Measurements from ENCODE around the gene APMAP.

Gene APMAP

DNA sequence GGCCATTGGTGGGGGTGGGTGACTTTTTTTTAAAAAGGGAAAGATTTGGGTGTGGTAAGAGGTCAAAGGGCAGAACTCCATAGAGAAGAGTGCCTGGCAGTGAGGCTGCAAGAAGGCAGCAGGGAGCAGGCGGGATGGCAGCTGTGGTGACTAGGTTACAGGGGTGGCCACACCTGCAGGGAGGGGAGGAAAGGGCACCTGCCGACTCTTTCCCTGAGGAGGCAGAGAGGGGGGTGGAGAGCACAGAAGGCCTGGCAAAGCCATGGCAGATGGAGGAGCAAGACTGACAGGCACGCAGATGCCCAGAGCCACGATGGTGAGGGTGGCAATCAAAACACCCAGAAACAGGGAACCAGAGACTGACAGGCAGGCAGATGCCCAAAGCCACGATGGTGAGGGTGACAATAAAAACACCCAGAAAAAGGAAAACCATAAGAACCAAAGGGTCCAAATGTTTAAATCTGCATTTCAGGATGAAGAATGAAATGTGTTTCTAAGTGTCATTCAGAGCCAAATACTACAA lies 24.2 kb downstream of the APMAP start:
- H3K9me3 ChIP-seq (ENCODE audit: control insufficient read depth, low read depth, low read length): no peaks in the 10 kb centered on the region
- H3K4me3 ChIP-seq (ENCODE audit: low read length): no peak overlapping the region
- no peaks in the 10 kb centered on the region for H3K4me1 ChIP-seq (ENCODE audit: control insufficient read depth, low read depth, low read length)
- H3K27me3 ChIP-seq (ENCODE audit: control insufficient read depth, insufficient read depth, low read length): no peaks in the 10 kb centered on the region
- H3K27ac ChIP-seq (ENCODE audit: low read length): no peak overlapping the region
- peaks cover 62% of the 10 kb centered on the region for H3K36me3 ChIP-seq (ENCODE audit: control insufficient read depth, low read depth, low read length)
- no peak overlapping the region for H3K9ac ChIP-seq (ENCODE audit: low read length)

- Histone ChIP-seq H3K36me3 (ENCODE audit: control insufficient read depth, low read depth, low read length) (peaks cover 56% of the 10 kb centered on the region), H3K27ac (ENCODE audit: low read length) (no peak overlapping the region), H3K9ac (ENCODE audit: low read length) (no peak overlapping the region), H3K9me3 (ENCODE audit: control insufficient read depth, low read depth, low read length) (no peaks in the 10 kb centered on the region), H3K4me3 (ENCODE audit: low read length) (no peak overlapping the region), H3K4me1 (ENCODE audit: control insufficient read depth, low read depth, low read length) (no peaks in the 10 kb centered on the region), H3K27me3 (ENCODE audit: control insufficient read depth, insufficient read depth, low read length) (no peaks in the 10 kb centered on the region)
These were observed 26.1 kb downstream of the APMAP start for GRCh38 chr20:24966317-24967012.

DNA sequence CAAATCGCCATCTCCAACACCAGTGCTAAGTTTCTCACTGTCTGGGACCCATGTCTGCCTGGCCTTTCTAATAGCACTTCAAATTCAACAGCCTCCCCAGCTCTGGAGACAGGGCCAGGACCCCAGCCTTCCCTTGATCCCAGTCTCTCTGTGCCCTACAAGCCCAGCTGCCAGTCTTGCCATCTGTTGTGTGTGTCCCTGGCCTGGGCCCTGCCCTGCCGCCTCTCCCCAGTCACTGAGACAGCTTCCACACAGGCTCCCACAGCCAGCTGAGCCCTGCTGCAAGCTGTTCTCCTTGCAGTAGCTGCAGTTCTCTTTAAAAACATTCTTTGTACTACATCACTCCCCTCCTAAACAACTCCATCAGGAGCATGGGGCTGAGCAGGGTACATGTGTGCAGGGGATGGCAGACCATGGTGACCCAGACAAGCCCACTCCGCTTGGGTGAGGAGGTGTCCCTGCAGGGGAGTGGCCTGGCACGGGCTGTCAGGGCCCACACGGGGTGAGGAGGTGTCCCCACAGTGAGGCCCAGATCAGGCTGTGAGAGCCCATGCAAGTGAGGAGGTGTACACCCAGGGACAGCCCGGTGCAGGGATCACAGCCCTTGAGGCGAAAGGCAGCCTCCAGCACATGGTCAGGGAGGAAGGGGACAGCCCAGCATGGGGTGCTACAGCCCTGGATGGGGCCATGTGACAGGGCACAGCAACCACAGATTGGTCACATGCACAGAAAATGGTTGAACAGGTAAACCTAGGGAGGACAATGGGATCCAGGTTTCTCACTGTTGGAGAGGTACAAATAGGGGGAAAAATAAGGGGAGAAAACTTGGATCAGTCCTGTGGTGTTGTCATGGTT lies 27.3 kb downstream of the APMAP start:
- no peak overlapping the region for H3K27ac ChIP-seq (ENCODE audit: low read length)
- H3K4me3 ChIP-seq (ENCODE audit: low read length): no peak overlapping the region
- no peaks in the 10 kb centered on the region for H3K9me3 ChIP-seq (ENCODE audit: control insufficient read depth, low read depth, low read length)
- H3K4me1 ChIP-seq (ENCODE audit: control insufficient read depth, low read depth, low read length): no peaks in the 10 kb centered on the region
- peaks cover 52% of the 10 kb centered on the region for H3K36me3 ChIP-seq (ENCODE audit: control insufficient read depth, low read depth, low read length)
- no peaks in the 10 kb centered on the region for H3K27me3 ChIP-seq (ENCODE audit: control insufficient read depth, insufficient read depth, low read length)
- no peak overlapping the region for H3K9ac ChIP-seq (ENCODE audit: low read length)

DNA sequence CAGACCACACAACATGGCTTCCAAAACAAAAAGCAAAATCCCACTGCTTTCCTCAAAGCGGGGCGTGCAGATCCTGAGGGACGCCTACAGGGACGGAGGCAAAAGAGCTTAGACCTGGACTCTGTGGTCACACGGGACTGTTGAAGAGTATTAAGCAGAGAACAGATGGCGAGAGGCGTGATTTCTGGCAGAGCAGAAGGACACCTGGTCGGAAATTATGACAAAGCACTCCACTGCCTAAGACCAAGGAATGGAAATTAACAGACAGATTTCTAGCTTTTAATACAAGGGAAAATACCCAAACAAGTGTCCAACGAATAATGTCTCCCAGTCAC lies 28.1 kb downstream of the APMAP start:
- Histone ChIP-seq H3K27me3 (ENCODE audit: control insufficient read depth, insufficient read depth, low read length) (no peaks in the 10 kb centered on the region), H3K27ac (ENCODE audit: low read length) (no peak overlapping the region), H3K4me3 (ENCODE audit: low read length) (no peak overlapping the region), H3K36me3 (ENCODE audit: control insufficient read depth, low read depth, low read length) (peaks cover 45% of the 10 kb centered on the region), H3K4me1 (ENCODE audit: control insufficient read depth, low read depth, low read length) (no peaks in the 10 kb centered on the region), H3K9me3 (ENCODE audit: control insufficient read depth, low read depth, low read length) (no peaks in the 10 kb centered on the region), H3K9ac (ENCODE audit: low read length) (no peak overlapping the region)

GRCh38 chr20:24963672-24964505 lies 28.7 kb downstream of the APMAP start:
- no peak overlapping the region for H3K4me3 ChIP-seq (ENCODE audit: low read length)

DNA sequence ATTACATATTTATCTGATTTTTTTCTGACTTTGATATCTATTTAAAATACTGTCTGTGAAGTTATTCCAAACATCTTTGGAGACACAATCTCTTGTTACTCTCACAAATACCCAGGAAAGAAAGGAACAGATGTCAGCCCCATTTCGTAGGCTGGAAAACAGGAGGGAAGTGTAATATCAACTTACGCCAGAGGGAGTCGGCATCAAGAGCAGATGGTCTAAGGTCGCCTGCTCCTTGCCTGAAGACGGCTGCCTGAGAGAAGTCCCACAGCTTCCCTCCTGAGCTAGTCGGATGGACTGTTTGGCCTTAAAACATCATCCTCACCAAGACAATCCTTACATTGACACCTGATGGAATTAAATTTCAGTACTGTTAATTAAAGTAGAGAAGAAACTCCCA lies 30.0 kb downstream of the APMAP start:
- Histone ChIP-seq H3K9me3 (ENCODE audit: control insufficient read depth, low read depth, low read length) (no peaks in the 10 kb centered on the region), H3K9ac (ENCODE audit: low read length) (no peak overlapping the region), H3K27ac (ENCODE audit: low read length) (no peak overlapping the region), H3K27me3 (ENCODE audit: control insufficient read depth, insufficient read depth, low read length) (no peaks in the 10 kb centered on the region), H3K4me1 (ENCODE audit: control insufficient read depth, low read depth, low read length) (no peaks in the 10 kb centered on the region), H3K36me3 (ENCODE audit: control insufficient read depth, low read depth, low read length) (peaks cover 38% of the 10 kb centered on the region), H3K4me3 (ENCODE audit: low read length) (no peak overlapping the region)

More at GRCh38 chr20:24963672-24964505, 28.7 kb downstream of the APMAP start:
- Histone ChIP-seq H3K9ac (ENCODE audit: low read length) (no peak overlapping the region), H3K27me3 (ENCODE audit: control insufficient read depth, insufficient read depth, low read length) (no peaks in the 10 kb centered on the region), H3K4me1 (ENCODE audit: control insufficient read depth, low read depth, low read length) (no peaks in the 10 kb centered on the region), H3K9me3 (ENCODE audit: control insufficient read depth, low read depth, low read length) (no peaks in the 10 kb centered on the region), H3K27ac (ENCODE audit: low read length) (no peak overlapping the region), H3K36me3 (ENCODE audit: control insufficient read depth, low read depth, low read length) (peaks cover 39% of the 10 kb centered on the region)

DNA sequence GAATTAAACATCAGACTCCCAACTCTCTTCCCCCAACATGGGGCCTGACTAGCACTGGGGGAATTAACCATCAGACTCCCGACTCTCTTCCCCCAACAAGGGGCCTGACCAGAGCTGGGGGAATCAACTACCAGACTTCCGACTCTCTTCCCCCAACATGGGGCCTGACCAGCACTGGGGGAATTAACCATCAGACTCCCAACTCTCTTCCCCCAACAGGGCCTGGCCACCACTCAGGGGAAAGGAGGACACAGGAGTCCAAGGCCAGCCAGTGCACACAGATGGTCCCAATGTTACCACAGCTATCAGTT lies 30.4 kb downstream of the APMAP start:
- H3K4me1 ChIP-seq (ENCODE audit: control insufficient read depth, low read depth, low read length): no peaks in the 10 kb centered on the region
- H3K4me3 ChIP-seq (ENCODE audit: low read length): no peak overlapping the region
- no peaks in the 10 kb centered on the region for H3K27me3 ChIP-seq (ENCODE audit: control insufficient read depth, insufficient read depth, low read length)
- H3K27ac ChIP-seq (ENCODE audit: low read length): no peak overlapping the region
- peaks cover 35% of the 10 kb centered on the region for H3K36me3 ChIP-seq (ENCODE audit: control insufficient read depth, low read depth, low read length)
- no peak overlapping the region for H3K9ac ChIP-seq (ENCODE audit: low read length)
- no peaks in the 10 kb centered on the region for H3K9me3 ChIP-seq (ENCODE audit: control insufficient read depth, low read depth, low read length)

- no peaks in the 10 kb centered on the region for H3K4me1 ChIP-seq (ENCODE audit: control insufficient read depth, low read depth, low read length)
- no peak overlapping the region for H3K27ac ChIP-seq (ENCODE audit: low read length)
- H3K9me3 ChIP-seq (ENCODE audit: control insufficient read depth, low read depth, low read length): no peaks in the 10 kb centered on the region
- peaks cover 35% of the 10 kb centered on the region for H3K36me3 ChIP-seq (ENCODE audit: control insufficient read depth, low read depth, low read length)
- H3K27me3 ChIP-seq (ENCODE audit: control insufficient read depth, insufficient read depth, low read length): no peaks in the 10 kb centered on the region
- no peak overlapping the region for H3K9ac ChIP-seq (ENCODE audit: low read length)
- H3K4me3 ChIP-seq (ENCODE audit: low read length): no peak overlapping the region
These were observed 31.0 kb downstream of the APMAP start for GRCh38 chr20:24961384-24962181.

- Histone ChIP-seq H3K4me3 (ENCODE audit: low read length) (no peak overlapping the region), H3K9me3 (ENCODE audit: control insufficient read depth, low read depth, low read length) (no peaks in the 10 kb centered on the region), H3K4me1 (ENCODE audit: control insufficient read depth, low read depth, low read length) (no peaks in the 10 kb centered on the region), H3K27me3 (ENCODE audit: control insufficient read depth, insufficient read depth, low read length) (no peaks in the 10 kb centered on the region), H3K27ac (ENCODE audit: low read length) (no peak overlapping the region), H3K36me3 (ENCODE audit: control insufficient read depth, low read depth, low read length) (peaks cover 34% of the 10 kb centered on the region), H3K9ac (ENCODE audit: low read length) (no peak overlapping the region)
These were observed 31.7 kb downstream of the APMAP start for GRCh38 chr20:24960861-24961260.

- H3K9ac ChIP-seq (ENCODE audit: low read length): no peak overlapping the region
- H3K9me3 ChIP-seq (ENCODE audit: control insufficient read depth, low read depth, low read length): no peaks in the 10 kb centered on the region
- no peak overlapping the region for H3K27ac ChIP-seq (ENCODE audit: low read length)
- peaks cover 30% of the 10 kb centered on the region for H3K36me3 ChIP-seq (ENCODE audit: control insufficient read depth, low read depth, low read length)
- no peaks in the 10 kb centered on the region for H3K27me3 ChIP-seq (ENCODE audit: control insufficient read depth, insufficient read depth, low read length)
- no peaks in the 10 kb centered on the region for H3K4me1 ChIP-seq (ENCODE audit: control insufficient read depth, low read depth, low read length)
- no peak overlapping the region for H3K4me3 ChIP-seq (ENCODE audit: low read length)
These were observed 32.2 kb downstream of the APMAP start for GRCh38 chr20:24960302-24960801.
